Ovary (tissue), 9 donors: ENCODE data around the gene PTPRN2. TPM values are rescaled to one million over a fixed set of nuclear protein-coding genes. Genes with fewer than 3 reads are reported as not detected.

Experiments used
- DNase-seq, 5 donors: peaks; one replicate each; pipeline ENCODE4 v3.0.0-alpha.2; 2019 to 2020
- H3K27ac ChIP-seq, 2 donors: fragments of 200-600 bp; one replicate each; pipeline versions ENCODE4 v1.5.1 to v1.8.0; 2019 to 2022
- H3K27me3 ChIP-seq: fragments of 200-600 bp; one replicate; pipeline ENCODE4 v1.8.0; 2022
- H3K36me3 ChIP-seq: fragments of 200-600 bp; sonication (generic); one replicate; pipeline ENCODE4 v1.5.1; 2019
- H3K4me1 ChIP-seq: one replicate; pipeline ENCODE4 v1.8.1; 2013; ENCODE audit warnings: mild to moderate bottlenecking, moderate library complexity; ENCODE audit not compliant: insufficient read depth
- H3K4me3 ChIP-seq: fragments of 200-600 bp; sonication (generic); one replicate; pipeline ENCODE4 v1.5.1; 2017
- H3K9me3 ChIP-seq, 2 donors: fragments of 200-600 bp in 1 of 2; sonication (generic) in 1 of 2; one replicate each; pipeline versions ENCODE4 v1.5.1 to v1.8.1; 2013 to 2019; ENCODE audit warnings: mild to moderate bottlenecking in 1 of 2, moderate library complexity in 1 of 2
- CTCF ChIP-seq, 3 donors: fragments of 450-650 bp in 2 of 3; fragments of 200-600 bp in 1 of 3; IDR thresholded peaks; one replicate each; pipeline versions ENCODE4 v1.5.1 to v1.8.0; 2016 to 2022; ENCODE audit warnings: antibody characterized with exemption in 3 of 3, mild to moderate bottlenecking in 1 of 3
- EP300 ChIP-seq: sonication (generic); formaldehyde crosslinking; IDR thresholded peaks from one replicate; pipeline ENCODE4 v1.6.1; 2017; ENCODE audit warnings: antibody characterized with exemption
- POLR2A ChIP-seq: fragments of 450-650 bp; IDR thresholded peaks from one replicate; pipeline ENCODE4 v1.6.1; 2017; ENCODE audit warnings: antibody characterized with exemption, mild to moderate bottlenecking, moderate library complexity
- WGBS, 3 donors: extraction: QIAGEN DNeasy Blood & Tissue Kit in 1 of 3; methylation state at CpG; one replicate each; pipeline versions ENCODE4 v1.1.5 to v1.1.7; 2013 to 2017; 5-methylcytosine and 5-hydroxymethylcytosine counted together
- intact Hi-C, 4 donors: fragments of 100-400 bp; cut with DNase I; formaldehyde crosslinking; loops; one replicate each; pipeline versions ENCODE4 v1.11.0 to v1.15.1; 2022 to 2023
- polyA plus RNA-seq, 2 donors: library from polyadenylated mRNA; stranded (reverse); fragments of 200-250 nt in 1 of 2; fragments of 350-450 nt in 1 of 2; fragmentation: Illumina TruSeq in 1 of 2; extraction: RNeasy Lipid Tissue Mini Kit (QIAGEN cat#74804) in 1 of 2; gene quantifications; one replicate each; pipeline ENCODE4 v1.2.3, GENCODE V29; 2013 to 2014
- total RNA-seq, 7 donors: library from RNA; depleted of rRNA in 2 of 7; stranded (reverse); fragments of >200 nt in 2 of 7; fragmentation: NEBNext Ultra II Directional in 3 of 7; extraction: Animal tissue kit (Norgen Biotek cat#: 25700) in 3 of 7; gene quantifications; one replicate each; pipeline versions ENCODE4 v1.1.0 to v1.2.4, GENCODE V29; 2016 to 2023
- donor health status: DM: no; HTN: no; CAD: no; lungs with moderate emphysema.
- donor health status: DM: no; HTN: no; CAD: no.
- donor health status: Bipolar disorder and iron deficiency.
- donor health status: DM: yes; HTN: yes; CAD: no.
- donor health status: DM: no; HTN: no; CAD: no.
- donor health status: DM: yes; HTN: yes; CAD: no.

PTPRN2 gene
- total and polyA plus RNA-seq, 9 donors: 3.5 to 11.1 (median 5.9) TPM

- 78 to 84% (median 80%) methylated on average over 9 of the region's 9 CpGs for WGBS, 3 donors
- H3K36me3 ChIP-seq: no peaks in the 10 kb centered on the region
- no peak overlapping the region for H3K27ac ChIP-seq
- no peak for DNase-seq
- H3K4me1 ChIP-seq: no peaks in the 10 kb centered on the region
- TF ChIP-seq EP300 (no peak), CTCF (IDR thresholded peaks at IDR 0.05) (no peak), POLR2A (no peak)
- no peaks in the 10 kb centered on the region for H3K9me3 ChIP-seq
- H3K4me3 ChIP-seq: no peak overlapping the region
- intact Hi-C loops: no loop called here
- H3K27me3 ChIP-seq: no peaks in the 10 kb centered on the region
Measured at GRCh38 chr7:158102897-158103296, 484.7 kb downstream of the PTPRN2 start.

- no peak for TF ChIP-seq POLR2A
- WGBS, 3 donors: 85 to 90% (median 88%) methylated on average over 14 of the region's 14 CpGs
- Histone ChIP-seq H3K27ac (no peak overlapping the region), H3K27me3 (no peaks in the 10 kb centered on the region), H3K9me3 (no peaks in the 10 kb centered on the region), H3K4me1 (no peaks in the 10 kb centered on the region), H3K4me3 (no peak overlapping the region), H3K36me3 (no peaks in the 10 kb centered on the region)
- intact Hi-C loops: no loop called here
- no peak for DNase-seq
Measured at GRCh38 chr7:158101821-158102450, 485.7 kb downstream of the PTPRN2 start.

GRCh38 chr7:158098125-158099030 is 489.2 kb downstream of the PTPRN2 start:
- Histone ChIP-seq H3K4me1 (no peaks in the 10 kb centered on the region), H3K4me3 (no peak overlapping the region), H3K9me3 (no peaks in the 10 kb centered on the region), H3K27me3 (no peaks in the 10 kb centered on the region), H3K27ac (no peak overlapping the region), H3K36me3 (no peaks in the 10 kb centered on the region)
- 90 to 92% (median 91%) methylated on average over 53 to 54 of the region's 54 CpGs for WGBS, 3 donors
- DNase-seq: peak in 1 of 5 donors; percentile 9
- intact Hi-C loops: no loop called here
- TF ChIP-seq POLR2A (no peak), CTCF (IDR thresholded peaks at IDR 0.05) (no peak), EP300 (no peak)

- no peak for TF ChIP-seq POLR2A
- no peak for TF ChIP-seq EP300
- no peak for TF ChIP-seq CTCF (IDR thresholded peaks at IDR 0.05)
- H3K27me3 ChIP-seq: no peaks in the 10 kb centered on the region
- H3K9me3 ChIP-seq: no peaks in the 10 kb centered on the region
- intact Hi-C loops: no loop called here
- no peaks in the 10 kb centered on the region for H3K36me3 ChIP-seq
- WGBS, 3 donors: 65 to 70% (median 70%) methylated on average over 39 of the region's 39 CpGs
- no peaks in the 10 kb centered on the region for H3K4me1 ChIP-seq
- no peak overlapping the region for H3K27ac ChIP-seq
- DNase-seq: no peak
- no peak overlapping the region for H3K4me3 ChIP-seq
Measured at GRCh38 chr7:158097453-158098124, 490.0 kb downstream of the PTPRN2 start.
